GM10847 (cell line): ENCODE results near the gene TFAP2C.

Experiments
- POLR2A ChIP-seq: IDR thresholded peaks from 2 replicates; pipeline ENCODE4 v1.6.1; 2011; ENCODE audit not compliant: insufficient read length; ENCODE audit errors: extremely low read depth

The TFAP2C gene

DNA sequence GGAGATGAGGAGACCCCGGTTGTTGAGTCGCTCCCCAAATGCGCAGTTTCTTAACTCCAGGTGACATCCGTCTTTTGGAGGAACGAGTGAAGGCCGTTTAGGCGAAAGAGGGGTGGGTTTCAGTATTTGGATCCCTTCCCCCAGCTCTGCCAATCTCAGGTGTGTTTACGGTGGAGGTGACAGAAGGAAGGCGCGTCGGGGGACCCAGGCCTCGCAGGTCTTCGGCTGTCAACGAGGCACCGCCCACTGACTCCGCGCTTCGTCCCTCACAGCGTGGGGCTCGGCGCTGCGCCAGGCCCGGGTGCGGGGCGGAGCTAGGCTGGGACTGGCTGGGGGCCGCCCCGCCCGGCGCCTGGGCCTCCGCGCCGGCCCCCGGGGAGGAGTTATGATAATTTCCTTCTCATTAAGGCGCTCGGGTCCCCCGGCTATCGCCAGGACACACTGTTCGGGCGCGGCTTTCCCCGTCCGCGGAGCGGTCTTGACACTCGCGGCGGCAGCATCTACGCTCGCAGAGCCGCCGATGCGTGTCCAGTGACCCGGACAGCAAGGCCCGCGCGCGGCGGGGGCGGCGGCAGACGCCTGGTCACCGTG is at the start of gene TFAP2C:
TFAP2C (plus strand) TSS at position 434 of the 591 bp plus-strand sequence. CDS start 239 bp downstream, outside the sequence.
- TF ChIP-seq POLR2A = no peak

DNA sequence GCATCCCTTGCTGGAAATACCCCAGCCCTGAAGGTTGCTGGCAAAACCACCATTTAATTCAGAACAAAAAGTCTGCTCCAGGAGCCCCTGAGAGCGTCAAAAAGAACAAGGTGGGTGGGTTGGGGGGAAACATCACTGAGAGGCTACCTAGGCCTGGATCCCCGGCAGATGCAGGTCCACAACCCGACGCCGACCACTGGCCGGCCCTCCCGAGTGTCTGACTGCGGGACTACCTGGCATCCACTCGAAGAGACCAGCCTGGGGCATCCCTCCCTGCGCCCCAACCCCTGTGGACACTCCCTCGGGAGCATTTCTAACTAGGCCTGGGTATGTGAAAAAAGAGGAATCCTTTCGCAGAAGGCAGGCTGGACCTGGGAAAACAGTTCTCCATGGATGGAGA is 48.9 kb upstream of the TFAP2C start:
- TF ChIP-seq POLR2A = no peak

DNA sequence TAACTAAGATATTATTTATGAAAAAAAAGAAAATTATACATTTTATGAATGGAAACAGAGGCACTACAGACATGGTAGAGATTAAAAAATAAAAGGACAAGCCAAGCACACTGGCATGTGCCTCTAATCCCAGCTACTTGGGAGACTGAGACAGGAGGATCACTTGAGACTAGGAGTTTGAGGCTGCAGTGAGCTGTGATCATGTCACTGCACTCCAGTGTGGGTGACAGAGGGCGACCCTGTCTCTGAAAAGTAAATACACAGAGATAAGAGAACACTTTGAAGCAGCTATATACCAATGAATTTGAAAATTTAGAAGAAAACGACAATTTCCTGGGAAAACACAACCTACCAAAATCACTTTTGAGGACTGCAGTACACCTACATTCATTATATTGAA is 47.4 kb upstream of the TFAP2C start:
- TF ChIP-seq POLR2A = no peak

DNA sequence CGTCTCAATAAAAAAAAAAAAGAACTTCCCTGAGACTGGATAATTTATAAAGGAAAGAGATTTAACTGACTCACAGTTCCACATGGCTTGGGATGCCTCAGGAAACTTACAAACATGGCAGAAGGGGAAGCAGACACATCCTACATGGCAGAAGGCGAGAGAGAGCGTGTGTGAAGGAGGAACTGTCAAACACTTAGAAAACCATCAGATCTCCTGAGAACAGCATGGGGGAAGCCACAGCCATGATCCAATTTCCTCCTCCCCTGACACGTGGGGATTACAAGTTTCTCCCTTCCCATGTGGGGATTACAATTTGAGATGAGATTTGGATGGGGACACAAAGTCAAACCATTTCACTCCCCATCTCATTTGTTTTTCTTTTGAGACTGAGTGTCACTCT is 46.6 kb upstream of the TFAP2C start:
- TF ChIP-seq POLR2A = no peak

DNA sequence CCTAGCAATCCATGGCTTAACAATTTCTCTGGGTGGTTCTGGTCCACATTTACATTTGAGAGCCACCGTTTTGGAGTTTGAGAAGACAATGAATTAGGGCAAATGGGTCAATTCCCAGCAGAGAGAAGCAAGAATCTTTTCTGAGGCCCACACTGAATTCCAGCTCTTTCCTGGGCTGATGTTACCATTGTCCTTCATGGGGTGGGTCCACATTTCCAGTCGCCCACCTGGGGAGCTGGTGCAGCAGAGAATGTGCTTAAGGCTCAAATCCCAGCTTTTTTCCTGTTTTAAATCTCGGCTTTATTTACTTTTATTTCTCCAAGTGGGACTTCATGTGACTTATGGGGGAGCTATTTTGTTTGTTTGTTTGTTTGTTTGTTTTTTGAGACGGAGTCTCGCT is 44.2 kb upstream of the TFAP2C start:
- TF ChIP-seq POLR2A = no peak

DNA sequence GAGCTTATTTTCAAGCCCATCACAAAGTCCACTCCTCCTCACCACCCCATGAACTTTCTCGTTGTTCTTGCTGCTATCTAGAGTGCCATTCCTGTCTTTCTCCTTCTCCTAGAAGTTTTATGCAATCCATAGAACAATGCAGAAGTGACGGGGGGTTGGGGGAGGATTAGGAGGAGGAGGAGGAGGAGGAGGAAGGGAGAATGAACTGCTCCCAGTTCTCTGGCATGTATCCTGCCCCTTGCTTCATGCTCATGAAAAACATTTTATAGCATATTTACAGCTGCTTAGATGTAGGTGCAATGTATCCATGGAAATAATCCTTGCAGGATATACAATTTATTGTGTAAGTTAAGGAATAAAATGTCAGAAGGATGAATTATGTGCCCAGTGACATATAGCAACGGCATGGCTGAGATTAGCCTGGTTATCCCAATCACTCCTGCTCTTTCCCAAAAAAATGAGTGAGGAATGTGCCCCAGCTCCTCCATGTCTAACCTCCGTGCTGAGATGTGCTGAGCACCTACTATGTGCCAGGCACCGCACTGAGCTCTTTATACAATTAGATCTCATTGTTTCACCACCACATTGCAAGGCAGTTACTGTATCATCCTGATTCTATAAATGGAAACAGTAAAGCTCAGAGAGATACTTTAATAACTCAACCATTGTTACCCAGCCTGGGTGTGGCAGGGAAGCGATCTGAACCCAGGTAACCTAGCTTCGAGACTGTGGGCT is 41.6 kb upstream of the TFAP2C start:
- TF ChIP-seq POLR2A = no peak

DNA sequence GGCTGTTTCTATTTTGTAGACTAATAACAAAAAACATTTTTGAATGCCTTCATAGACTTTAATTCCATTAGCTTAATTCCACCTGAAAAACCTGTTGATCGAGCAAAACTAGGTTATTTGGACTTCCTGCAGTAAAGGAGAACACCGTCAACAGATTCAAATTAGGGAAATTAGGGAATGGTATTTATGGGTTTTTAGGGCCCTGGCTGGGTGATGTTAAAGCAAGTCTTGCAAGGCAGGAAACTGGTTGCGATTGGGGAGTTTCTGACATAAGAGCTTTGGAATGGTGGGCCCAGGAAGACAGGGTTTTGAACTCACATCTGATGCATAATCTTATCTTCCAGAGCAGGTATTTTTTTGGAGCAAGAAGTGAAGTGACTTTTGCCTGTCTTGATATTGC is 40.1 kb upstream of the TFAP2C start:
- TF ChIP-seq POLR2A = no peak

DNA sequence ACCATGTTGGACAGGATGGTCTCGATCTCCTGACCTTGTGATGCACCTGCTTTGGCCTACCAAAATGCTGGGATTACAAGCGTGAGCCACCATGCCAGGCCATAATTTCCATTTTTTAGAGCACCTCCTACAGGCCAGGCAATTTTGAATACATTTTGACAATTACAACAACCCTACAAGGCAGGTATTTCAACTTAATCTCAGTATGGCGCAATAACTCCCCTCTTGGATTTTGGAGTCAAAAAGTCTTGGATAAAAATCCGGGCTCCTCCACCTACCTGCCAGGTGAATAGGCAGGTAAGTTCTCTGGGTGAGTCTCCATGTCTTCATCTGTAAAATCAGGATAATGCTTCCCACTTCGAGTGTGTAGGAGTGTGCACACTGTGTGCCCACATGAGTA is 39.5 kb upstream of the TFAP2C start:
- no peak for TF ChIP-seq POLR2A

DNA sequence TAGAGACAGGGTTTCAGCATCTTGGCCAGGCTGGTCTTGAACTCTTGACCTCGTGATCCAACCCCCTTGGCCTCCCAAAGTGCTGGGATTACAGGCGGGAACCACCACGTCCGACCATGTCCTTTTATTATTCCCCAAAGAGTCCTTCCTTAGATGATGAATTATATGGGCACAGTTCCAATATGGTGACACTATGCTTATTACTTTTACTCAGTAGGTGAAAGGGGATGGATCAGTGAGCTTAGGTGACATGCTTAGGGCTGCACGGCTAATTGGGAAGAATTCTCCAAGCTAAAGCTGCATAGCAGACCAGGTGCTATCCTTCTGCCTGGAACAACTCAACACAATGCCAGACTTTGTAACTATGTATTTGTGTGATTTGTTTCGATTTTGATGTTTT is 38.2 kb upstream of the TFAP2C start:
- no peak for TF ChIP-seq POLR2A

DNA sequence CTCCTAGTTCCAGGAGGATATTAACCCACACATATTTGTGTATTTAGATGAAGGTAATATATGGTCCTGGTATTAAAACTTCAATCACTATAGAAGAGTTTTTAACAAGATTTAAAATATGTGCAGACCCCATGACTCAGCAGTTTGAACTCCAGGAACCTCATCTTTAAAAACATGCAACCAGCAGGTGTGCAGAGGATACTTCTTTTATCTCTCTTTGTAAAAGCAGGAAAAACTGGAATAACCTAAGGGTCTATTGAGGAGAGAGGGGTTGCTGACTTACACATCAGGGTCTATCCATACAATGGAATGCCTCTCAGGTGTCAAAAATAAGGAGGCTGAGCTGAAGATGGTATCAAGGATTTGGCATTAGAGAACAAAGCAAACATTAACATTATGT is 36.9 kb upstream of the TFAP2C start:
- TF ChIP-seq POLR2A = no peak

DNA sequence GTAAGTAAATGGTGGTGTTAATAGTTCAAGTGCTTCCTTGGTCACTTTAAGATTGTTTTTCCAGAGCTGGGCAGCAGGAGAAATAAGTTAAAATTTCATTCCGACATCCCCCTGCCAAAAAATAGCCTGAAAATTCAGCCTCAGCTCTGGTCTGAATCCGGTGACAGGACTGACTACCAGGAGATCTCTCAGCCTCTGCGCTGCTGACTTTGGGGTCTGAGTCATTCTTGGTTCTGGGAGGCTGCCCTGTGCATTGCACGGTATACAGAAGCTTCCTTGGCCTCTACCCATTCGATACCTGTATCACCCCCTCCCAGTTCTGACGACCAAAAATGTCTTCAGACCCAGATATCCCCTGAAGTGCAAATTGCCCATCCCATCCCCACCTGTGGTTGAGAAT is 36.3 kb upstream of the TFAP2C start:
- no peak for TF ChIP-seq POLR2A

DNA sequence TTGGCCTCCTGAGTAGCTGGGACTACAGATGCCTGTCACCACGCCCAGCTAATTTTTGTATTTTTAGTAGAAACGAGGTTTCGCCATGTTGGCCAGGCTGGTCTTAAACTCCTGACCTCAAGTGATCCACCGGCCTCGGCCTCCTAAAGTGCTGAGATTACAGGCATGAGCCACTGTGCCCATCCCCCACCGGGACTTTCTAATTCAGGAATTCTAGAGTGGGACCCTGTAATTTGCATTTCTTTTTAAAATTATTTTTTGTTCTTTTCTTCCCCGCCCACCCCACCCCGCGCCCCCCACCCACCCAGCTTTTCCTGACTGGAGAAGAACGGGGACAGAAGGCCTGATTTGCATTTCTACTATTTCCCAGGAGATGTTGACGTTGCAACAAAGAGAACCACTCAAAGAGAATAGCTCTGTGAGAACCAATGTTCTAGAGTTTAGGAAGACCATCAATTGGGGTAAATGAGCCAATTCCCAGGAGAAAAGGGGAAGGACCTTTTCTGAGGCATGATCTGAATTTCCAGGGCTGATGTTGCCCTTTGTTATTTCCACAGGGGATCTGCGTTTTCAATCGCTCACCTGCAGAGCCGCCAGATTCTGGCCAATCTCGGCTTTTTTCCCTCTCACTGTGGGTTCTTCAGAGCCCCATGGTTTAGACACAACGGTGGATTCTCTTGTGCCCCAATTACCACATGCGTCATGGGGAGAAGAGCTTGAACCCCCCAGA is 33.2 kb upstream of the TFAP2C start:
- TF ChIP-seq POLR2A = no peak

DNA sequence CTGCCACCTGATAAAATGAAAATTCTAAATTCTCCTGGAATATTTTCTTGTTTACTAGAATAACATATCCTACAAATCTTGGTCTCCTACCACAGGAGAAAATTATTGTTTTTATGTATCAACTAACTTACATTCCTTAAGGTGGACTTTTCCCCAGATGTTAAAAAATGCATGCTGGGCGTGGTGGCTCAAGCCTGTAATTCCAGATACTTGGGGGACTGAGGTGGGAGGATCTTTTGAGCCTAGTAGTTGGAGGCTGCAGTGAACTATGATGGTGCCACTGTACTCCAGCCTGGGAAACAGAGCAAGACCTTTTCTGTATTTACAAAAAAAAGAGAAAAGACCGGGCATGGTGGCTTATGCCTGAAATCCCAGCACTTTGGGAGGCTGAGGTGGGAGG is 27.9 kb upstream of the TFAP2C start:
- no peak for TF ChIP-seq POLR2A

DNA sequence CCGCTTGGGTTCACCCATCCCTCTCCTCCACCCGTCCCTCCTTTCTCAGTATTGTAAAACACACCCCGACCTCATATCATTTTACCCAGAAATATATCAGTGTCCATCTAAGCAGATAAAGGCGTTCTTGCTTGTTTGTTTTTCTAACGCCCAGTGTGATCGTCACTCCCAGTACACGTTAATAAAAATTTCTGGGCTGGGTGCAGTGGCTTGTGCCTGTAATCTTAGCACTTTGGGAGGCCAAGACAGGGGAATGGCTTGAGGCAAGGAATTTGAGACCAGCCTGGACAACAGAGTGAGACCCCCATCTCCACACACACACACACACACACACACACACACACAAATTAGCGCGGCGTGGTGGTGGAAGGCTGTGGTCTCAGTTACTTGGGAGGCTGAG is 24.4 kb upstream of the TFAP2C start:
- TF ChIP-seq POLR2A = no peak

DNA sequence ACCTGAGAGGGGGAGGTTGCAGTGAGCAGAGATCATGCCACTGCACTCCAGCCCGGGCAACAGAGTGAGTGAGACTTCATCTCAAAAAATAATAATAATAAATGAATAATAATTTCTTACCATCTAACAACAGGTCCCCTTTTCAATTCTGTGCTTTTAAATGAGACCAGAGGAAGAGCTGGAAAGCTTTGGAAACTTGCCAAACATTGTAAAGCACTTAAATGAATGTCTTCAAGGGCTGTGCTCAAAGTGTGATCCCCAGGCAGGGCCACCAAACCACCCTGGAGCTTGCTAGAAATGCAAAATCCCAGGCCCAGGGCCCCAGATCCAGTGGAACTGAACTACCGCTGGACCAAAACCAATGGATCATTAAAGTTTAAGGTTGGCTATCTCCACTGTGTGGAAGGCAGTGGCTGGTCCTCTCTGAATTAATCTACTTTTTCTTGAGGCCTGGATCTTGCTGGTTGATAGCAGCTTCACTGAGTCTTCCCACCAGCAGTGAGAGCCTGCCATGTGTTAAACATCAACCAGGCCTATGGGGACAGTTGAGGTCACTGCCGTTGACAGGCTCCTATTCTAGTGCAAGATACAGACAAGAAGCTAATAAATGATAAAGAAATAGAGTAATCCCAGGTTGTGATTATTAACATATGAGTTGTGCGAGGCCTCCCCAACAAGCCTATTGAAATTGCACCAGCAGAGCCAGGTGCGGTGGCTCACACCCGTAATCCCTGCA is 23.7 kb upstream of the TFAP2C start:
- TF ChIP-seq POLR2A = no peak
